Liver (tissue), 9 donors: Measurements from ENCODE around the gene CCDC106. TPM values are rescaled to one million over a fixed set of nuclear protein-coding genes. Genes with fewer than 3 reads are reported as not detected.

Experiments
- DNase-seq: peaks from one replicate; pipeline ENCODE4 v3.0.0-alpha.2; 2017; ENCODE audit warnings: low spot score
- H3K27ac ChIP-seq, 2 donors: one replicate each; pipeline ENCODE4 v1.7.0; 2013; ENCODE audit warnings: inconsistent platforms in 2 of 2, low read length in 2 of 2, control low read depth in 1 of 2, low read depth in 1 of 2, mild to moderate bottlenecking in 1 of 2
- H3K27me3 ChIP-seq, 4 donors: one replicate each; pipeline versions ENCODE4 v1.6.1 to v1.7.0; 2013; ENCODE audit warnings: low read length in 3 of 4, inconsistent platforms in 1 of 4, mild to moderate bottlenecking in 1 of 4, moderate library complexity in 1 of 4; ENCODE audit not compliant: control insufficient read depth in 4 of 4, insufficient read depth in 4 of 4
- H3K36me3 ChIP-seq, 4 donors: one replicate each; pipeline versions ENCODE4 v1.6.1 to v1.7.0; 2013; ENCODE audit warnings: low read length in 3 of 4, mild to moderate bottlenecking in 3 of 4, low read depth in 1 of 4, moderate library complexity in 1 of 4; ENCODE audit not compliant: control insufficient read depth in 4 of 4, insufficient read depth in 3 of 4
- H3K4me1 ChIP-seq, 4 donors: one replicate each; pipeline versions ENCODE4 v1.6.1 to v1.7.0; 2013; ENCODE audit warnings: low read length in 3 of 4, mild to moderate bottlenecking in 3 of 4, moderate library complexity in 1 of 4; ENCODE audit not compliant: control insufficient read depth in 4 of 4, insufficient read depth in 4 of 4
- H3K4me3 ChIP-seq, 3 donors: one replicate each; pipeline versions ENCODE4 v1.6.1 to v1.7.0; 2013; ENCODE audit warnings: low read length in 3 of 3, control low read depth in 1 of 3, low read depth in 1 of 3, mild to moderate bottlenecking in 1 of 3
- H3K9ac ChIP-seq, 2 donors: one replicate each; pipeline ENCODE4 v1.7.0; 2013; ENCODE audit warnings: low read length in 2 of 2, mild to moderate bottlenecking in 2 of 2, moderate library complexity in 2 of 2, control low read depth in 1 of 2, low read depth in 1 of 2
- H3K9me3 ChIP-seq, 4 donors: one replicate each; pipeline versions ENCODE4 v1.6.1 to v1.7.0; 2013; ENCODE audit warnings: low read length in 3 of 4; ENCODE audit not compliant: control insufficient read depth in 4 of 4
- ATF3 ChIP-seq: IDR thresholded peaks from 2 replicates; pipeline ENCODE4 v1.6.1; 2016; ENCODE audit warnings: antibody characterized with exemption
- EGR1 ChIP-seq, 2 donors: IDR thresholded peaks; 2 replicates each; pipeline ENCODE4 v1.6.1; 2016 to 2018; ENCODE audit warnings: antibody characterized with exemption in 2 of 2, low read depth in 2 of 2
- FOXA1 ChIP-seq: IDR thresholded peaks from 2 replicates; pipeline ENCODE4 v1.6.1; 2016; ENCODE audit warnings: antibody characterized with exemption
- FOXA2 ChIP-seq: IDR thresholded peaks from 2 replicates; pipeline ENCODE4 v1.6.1; 2016; ENCODE audit warnings: antibody characterized with exemption
- GABPA ChIP-seq, 2 donors: IDR thresholded peaks in 1 of 2; conservative IDR thresholded peaks in 1 of 2; 2 replicates each; pipeline ENCODE4 v1.6.1; 2016; ENCODE audit warnings: antibody characterized with exemption in 2 of 2, mild to moderate bottlenecking in 1 of 2, moderate library complexity in 1 of 2
- HNF4A ChIP-seq, 2 donors: conservative IDR thresholded peaks; 2 replicates each; pipeline ENCODE4 v1.6.1; 2016; ENCODE audit warnings: antibody characterized with exemption in 2 of 2, mild to moderate bottlenecking in 2 of 2
- HNF4G ChIP-seq: IDR thresholded peaks from 2 replicates; pipeline ENCODE4 v1.6.1; 2016; ENCODE audit warnings: antibody characterized with exemption
- JUND ChIP-seq, 2 donors: IDR thresholded peaks; 2 replicates each; pipeline ENCODE4 v1.6.1; 2016; ENCODE audit warnings: antibody characterized with exemption in 2 of 2
- NR2F2 ChIP-seq: IDR thresholded peaks from 2 replicates; pipeline ENCODE4 v1.6.1; 2016; ENCODE audit warnings: antibody characterized with exemption
- RAD21 ChIP-seq, 2 donors: IDR thresholded peaks; 2 replicates each; pipeline ENCODE4 v1.6.1; 2016; ENCODE audit warnings: antibody characterized with exemption in 2 of 2, mild to moderate bottlenecking in 2 of 2
- REST ChIP-seq: IDR thresholded peaks from 2 replicates; pipeline ENCODE4 v1.6.1; 2016; ENCODE audit warnings: antibody characterized with exemption, mild to moderate bottlenecking
- RXRA ChIP-seq, 2 donors: IDR thresholded peaks; 2 replicates each; pipeline ENCODE4 v1.6.1; 2017 to 2018; ENCODE audit warnings: antibody characterized with exemption in 2 of 2, mild to moderate bottlenecking in 1 of 2
- SP1 ChIP-seq: IDR thresholded peaks from 2 replicates; pipeline ENCODE4 v1.6.1; 2018; ENCODE audit warnings: antibody characterized with exemption, mild to moderate bottlenecking
- TAF1 ChIP-seq: conservative IDR thresholded peaks from 2 replicates; pipeline ENCODE4 v1.6.1; 2016; ENCODE audit warnings: antibody characterized with exemption, mild to moderate bottlenecking
- YY1 ChIP-seq: IDR thresholded peaks from 2 replicates; pipeline ENCODE4 v1.6.1; 2016; ENCODE audit warnings: antibody characterized with exemption, mild to moderate bottlenecking
- ZBTB33 ChIP-seq: IDR thresholded peaks from 2 replicates; pipeline ENCODE4 v1.6.1; 2016; ENCODE audit warnings: antibody characterized with exemption
- WGBS: extraction: QIAGEN DNeasy Blood & Tissue Kit; methylation state at CpG from one replicate; pipeline ENCODE4 v1.1.7; 2013; 5-methylcytosine and 5-hydroxymethylcytosine counted together
- polyA plus RNA-seq, 2 donors: library from polyadenylated mRNA; stranded (reverse) in 1 of 2; unstranded in 1 of 2; fragments of 200-250 nt in 1 of 2; fragments of >200 nt in 1 of 2; fragmentation: Nextera tagmentation in 1 of 2; extraction: Ambion mirVana in 1 of 2; gene quantifications; one replicate each; pipeline versions ENCODE4 v1.2.1 to v1.2.3, GENCODE V29; 2013 to 2015
- total RNA-seq, 2 donors: library from RNA; depleted of rRNA; stranded (reverse); fragments of >200 nt; gene quantifications; one replicate each; pipeline ENCODE4 v1.2.3, GENCODE V29; 2014
- TF ChIP-seq, protein P1 (sequence below): fragments of 150-350 bp; IDR thresholded peaks from 2 replicates; pipeline ENCODE4 v1.5.1; 2017; ENCODE audit warnings: improper control_type of control experiment, low read depth, low read length; ENCODE audit not compliant: missing input control
- TF ChIP-seq, protein P2 (sequence below): IDR thresholded peaks from 2 replicates; pipeline ENCODE4 v1.6.1; 2016; ENCODE audit warnings: antibody characterized with exemption
- donor health status: healthy.
- donor health status: healthy.
- donor health status: healthy.
- donor health status: healthy.
- donor health status: healthy.

CCDC106 gene
- total and polyA plus RNA-seq, 4 donors = 3.6 to 13.5 (median 5.9) TPM

DNA sequence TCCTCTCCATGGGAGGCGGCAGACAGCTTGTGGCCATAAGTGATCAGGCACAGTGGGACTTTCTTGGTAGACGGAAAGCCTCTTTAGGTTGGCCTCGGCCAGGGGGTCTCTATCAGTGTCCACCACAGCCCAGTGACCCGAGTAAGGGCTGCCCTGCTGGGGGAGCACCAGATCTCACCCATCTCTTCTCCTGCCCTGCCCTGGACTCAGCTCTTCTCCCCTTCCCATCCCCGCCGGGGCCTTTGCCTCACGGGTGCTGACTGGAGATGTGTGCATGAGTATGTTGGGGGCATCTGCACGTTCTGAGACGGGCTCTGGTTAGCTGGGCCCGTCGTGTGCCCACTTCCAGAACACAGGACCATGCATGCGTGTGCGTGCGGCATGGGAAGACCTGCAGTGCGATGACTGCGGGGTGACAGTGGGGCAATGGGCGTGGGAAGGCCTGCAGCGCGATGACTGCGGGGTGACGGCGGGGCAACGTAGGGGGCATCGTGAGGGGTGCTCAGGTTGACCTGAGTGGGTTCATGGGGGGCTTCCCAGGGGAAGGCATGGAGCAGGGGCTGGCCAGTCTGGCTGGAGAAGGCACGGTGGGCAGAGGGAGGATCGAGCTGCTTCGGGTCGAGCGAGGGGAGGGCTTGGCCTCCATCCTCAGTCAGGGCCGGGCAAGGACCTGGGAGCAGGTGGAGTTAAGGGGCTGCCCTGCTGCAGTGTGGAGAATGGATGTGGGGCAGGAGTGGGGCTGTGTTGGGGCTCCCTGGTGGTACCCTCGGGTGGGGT is 42.9 kb downstream of the CCDC106 start:
- no peak for DNase-seq
- no peak for TF ChIP-seq RXRA (IDR thresholded peaks at IDR 0.05)
- TF ChIP-seq JUND (IDR thresholded peaks at IDR 0.05) = no peak
- no peak for TF ChIP-seq FOXA2
- no peak for TF ChIP-seq FOXA1
- TF ChIP-seq ZBTB33 = no peak
- no peak for TF ChIP-seq ATF3
- TF ChIP-seq, protein P1, sequence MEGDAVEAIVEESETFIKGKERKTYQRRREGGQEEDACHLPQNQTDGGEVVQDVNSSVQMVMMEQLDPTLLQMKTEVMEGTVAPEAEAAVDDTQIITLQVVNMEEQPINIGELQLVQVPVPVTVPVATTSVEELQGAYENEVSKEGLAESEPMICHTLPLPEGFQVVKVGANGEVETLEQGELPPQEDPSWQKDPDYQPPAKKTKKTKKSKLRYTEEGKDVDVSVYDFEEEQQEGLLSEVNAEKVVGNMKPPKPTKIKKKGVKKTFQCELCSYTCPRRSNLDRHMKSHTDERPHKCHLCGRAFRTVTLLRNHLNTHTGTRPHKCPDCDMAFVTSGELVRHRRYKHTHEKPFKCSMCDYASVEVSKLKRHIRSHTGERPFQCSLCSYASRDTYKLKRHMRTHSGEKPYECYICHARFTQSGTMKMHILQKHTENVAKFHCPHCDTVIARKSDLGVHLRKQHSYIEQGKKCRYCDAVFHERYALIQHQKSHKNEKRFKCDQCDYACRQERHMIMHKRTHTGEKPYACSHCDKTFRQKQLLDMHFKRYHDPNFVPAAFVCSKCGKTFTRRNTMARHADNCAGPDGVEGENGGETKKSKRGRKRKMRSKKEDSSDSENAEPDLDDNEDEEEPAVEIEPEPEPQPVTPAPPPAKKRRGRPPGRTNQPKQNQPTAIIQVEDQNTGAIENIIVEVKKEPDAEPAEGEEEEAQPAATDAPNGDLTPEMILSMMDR = no peak
- TF ChIP-seq HNF4G = no peak
- no peak for TF ChIP-seq EGR1 (IDR thresholded peaks at IDR 0.05; ENCODE audit: low read depth in 2 of 2)
- TF ChIP-seq GABPA (IDR thresholded peaks at IDR 0.05 in 1 of 2, conservative IDR thresholded peaks at IDR 0.05 in 1 of 2) = no peak
- no peak for TF ChIP-seq TAF1
- no peak for TF ChIP-seq SP1
- no peak for TF ChIP-seq REST
- TF ChIP-seq HNF4A (conservative IDR thresholded peaks at IDR 0.05) = no peak
- TF ChIP-seq, protein P2, sequence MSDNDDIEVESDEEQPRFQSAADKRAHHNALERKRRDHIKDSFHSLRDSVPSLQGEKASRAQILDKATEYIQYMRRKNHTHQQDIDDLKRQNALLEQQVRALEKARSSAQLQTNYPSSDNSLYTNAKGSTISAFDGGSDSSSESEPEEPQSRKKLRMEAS = no peak
- TF ChIP-seq YY1 = no peak
- TF ChIP-seq NR2F2 = no peak
- TF ChIP-seq RAD21 (IDR thresholded peaks at IDR 0.05) = no peak
- Histone ChIP-seq H3K27ac (no peak overlapping the region), H3K4me3 (no peak overlapping the region), H3K9me3 (no peaks in the 10 kb centered on the region), H3K36me3 (peaks cover 14 to 81% (median 31%) of the 10 kb centered on the region in 4 donors), H3K9ac (no peak overlapping the region), H3K4me1 (peaks cover 0 to 7% (median 3%) of the 10 kb centered on the region in 4 donors), H3K27me3 (no peaks in the 10 kb centered on the region)
- WGBS = 95% methylated on average over 31 of the region's 31 CpGs
